ENCODE data around the gene GMPPB.
"Not testable (repeated sequence)": the region's sequence is repeated elsewhere in the genome, so short reads cannot be mapped to it uniquely, and the experiment has no call there.

GMPPB gene

DNA sequence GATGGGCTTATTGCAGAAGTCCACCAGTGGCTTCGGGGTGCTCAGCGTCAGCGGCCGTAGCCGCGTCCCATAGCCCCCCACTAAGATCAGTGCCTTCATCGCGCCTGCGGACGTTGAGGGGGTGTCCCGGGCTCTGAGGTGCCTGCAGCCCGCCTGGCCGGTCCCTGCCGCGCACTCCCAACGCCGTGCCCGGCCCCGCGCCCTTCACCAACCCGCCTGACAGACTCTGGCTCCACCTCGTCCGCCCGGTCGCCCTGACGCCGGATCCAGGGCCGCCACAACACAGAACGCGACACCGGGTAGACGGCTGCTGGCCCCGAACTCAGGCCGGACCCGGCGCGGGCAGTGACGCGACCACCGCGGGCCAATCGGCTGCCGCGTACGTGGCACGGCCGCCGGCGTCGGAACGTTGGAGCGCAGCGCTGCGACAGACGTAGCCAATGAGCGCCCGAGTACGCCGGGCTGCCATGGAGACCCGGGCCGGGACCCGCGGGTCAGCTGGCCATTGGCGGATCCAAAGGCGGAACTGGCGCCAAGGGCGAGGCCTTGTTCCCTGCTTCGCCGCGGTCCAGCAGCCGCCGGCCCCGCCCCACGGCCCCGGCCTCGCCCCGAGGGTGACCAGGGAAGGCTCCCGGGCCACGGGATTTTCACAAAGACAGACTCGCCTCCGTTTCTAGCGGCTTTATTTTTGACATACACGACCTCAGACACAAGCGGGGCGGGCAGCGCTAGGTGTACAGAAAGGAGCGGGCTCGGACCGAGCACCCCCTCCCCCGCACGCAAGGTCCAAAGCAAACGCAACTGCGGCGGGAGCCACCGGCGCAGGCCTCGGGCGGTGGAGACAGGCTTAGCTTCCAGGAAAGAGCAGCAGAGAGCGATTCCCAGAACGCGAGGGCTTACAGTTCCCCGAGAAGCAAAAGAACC is at the start of gene GMPPB:
Gene GMPPB, minus strand, starts transcription at position 324 of the 924 bp plus-strand sequence. Its CDS starts 225 bp downstream, at position 99.
- intact Hi-C loops (cut with micrococcal nuclease): loop anchor here (5.0 to 10.0 kb wide), 2 partner anchors 61 to 702 kb away; partner anchors contain the start of genes IP6K1 and NDUFAF3
- Mint-ChIP-seq H3K27me3 (peaks cover 2% of the 10 kb centered on the region), H3K36me3 (ENCODE audit: low read depth) (peaks cover 83% of the 10 kb centered on the region)

DNA sequence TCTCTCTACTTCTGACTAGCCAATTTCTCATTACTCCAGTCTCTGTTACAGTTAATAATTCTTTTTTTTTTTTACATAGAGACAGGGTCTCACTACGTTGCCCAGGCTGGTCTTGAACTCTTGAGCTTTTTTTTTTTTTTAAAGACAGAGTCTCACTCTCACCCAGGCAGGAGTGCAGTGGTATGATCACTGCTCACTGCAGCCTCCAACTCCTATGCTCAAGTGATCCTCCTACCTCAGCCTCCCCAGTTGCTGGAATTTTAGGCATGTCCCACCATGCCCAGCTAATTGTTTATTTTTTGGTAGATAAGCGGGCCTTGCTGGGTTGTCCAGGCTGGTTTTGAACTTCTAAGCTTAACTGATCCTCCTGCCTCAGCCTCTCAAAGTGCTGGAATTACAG is 49.0 kb upstream of the GMPPB start:
- Mint-ChIP-seq H3K4me3 (no peak overlapping the region), H3K27ac (no peak overlapping the region), H3K9me3 (no peaks in the 10 kb centered on the region), H3K36me3 (ENCODE audit: low read depth) (peaks cover 47% of the 10 kb centered on the region), H3K27me3 (no peaks in the 10 kb centered on the region), H3K4me1 (ENCODE audit: low read depth) (peaks cover 4% of the 10 kb centered on the region)
- intact Hi-C loops (cut with micrococcal nuclease): no loop called here

More for the DNA sequence above, at the start of gene GMPPB:
- Mint-ChIP-seq H3K4me1 (ENCODE audit: low read depth) (peaks cover 62% of the 10 kb centered on the region), H3K27ac (peak within 1 kb of the TSS; percentile 100), H3K4me3 (peak within 1 kb of the TSS; percentile 94), H3K9me3 (no peaks in the 10 kb centered on the region)

DNA sequence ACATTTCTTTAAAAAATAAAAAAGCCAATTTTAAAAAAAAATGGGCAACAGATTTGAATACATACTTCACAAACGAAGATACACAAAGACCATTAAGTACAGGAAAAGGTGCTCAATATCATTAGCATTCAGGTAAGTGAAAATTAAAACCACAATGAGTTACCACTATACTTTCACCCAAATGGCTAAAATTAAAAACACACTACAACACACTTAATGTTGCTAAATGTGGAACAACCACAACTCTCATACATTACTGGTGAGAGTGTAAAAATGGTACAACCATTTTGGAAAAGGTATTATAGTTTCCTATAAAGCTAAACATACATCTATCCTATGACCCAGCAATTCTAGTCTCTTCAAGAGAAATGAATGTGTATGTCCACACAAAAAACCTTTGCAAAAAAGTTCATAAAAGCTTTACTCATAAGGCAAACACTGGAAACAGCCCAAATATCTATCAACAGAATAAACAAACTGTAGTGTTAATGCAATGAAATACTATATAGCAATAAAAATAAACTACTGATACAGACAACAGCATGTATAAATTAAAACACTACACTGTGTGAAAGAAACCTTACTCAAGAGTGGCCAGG is 47.7 kb upstream of the GMPPB start:
- peaks cover 4% of the 10 kb centered on the region for H3K4me1 Mint-ChIP-seq (ENCODE audit: low read depth)
- no peaks in the 10 kb centered on the region for H3K9me3 Mint-ChIP-seq
- intact Hi-C loops (cut with micrococcal nuclease): no loop called here
- peaks cover 36% of the 10 kb centered on the region for H3K36me3 Mint-ChIP-seq (ENCODE audit: low read depth)
- H3K27ac Mint-ChIP-seq: no peak overlapping the region
- no peaks in the 10 kb centered on the region for H3K27me3 Mint-ChIP-seq
- no peak overlapping the region for H3K4me3 Mint-ChIP-seq

GRCh38 chr3:49769926-49770325 is 46.2 kb upstream of the GMPPB start:
- no peak overlapping the region for H3K4me3 Mint-ChIP-seq
- H3K27me3 Mint-ChIP-seq: no peaks in the 10 kb centered on the region
- H3K4me1 Mint-ChIP-seq (ENCODE audit: low read depth): no peaks in the 10 kb centered on the region
- intact Hi-C loops (cut with micrococcal nuclease): no loop called here
- H3K27ac Mint-ChIP-seq: no peak overlapping the region
- H3K9me3 Mint-ChIP-seq: no peaks in the 10 kb centered on the region
- peaks cover 34% of the 10 kb centered on the region for H3K36me3 Mint-ChIP-seq (ENCODE audit: low read depth)

GRCh38 chr3:49769286-49769915 is 45.6 kb upstream of the GMPPB start:
- peaks cover 34% of the 10 kb centered on the region for H3K36me3 Mint-ChIP-seq (ENCODE audit: low read depth)
- no peak overlapping the region for H3K27ac Mint-ChIP-seq
- no peaks in the 10 kb centered on the region for H3K4me1 Mint-ChIP-seq (ENCODE audit: low read depth)
- H3K4me3 Mint-ChIP-seq: no peak overlapping the region
- intact Hi-C loops (cut with micrococcal nuclease): no loop called here
- no peaks in the 10 kb centered on the region for H3K9me3 Mint-ChIP-seq
- H3K27me3 Mint-ChIP-seq: no peaks in the 10 kb centered on the region

DNA sequence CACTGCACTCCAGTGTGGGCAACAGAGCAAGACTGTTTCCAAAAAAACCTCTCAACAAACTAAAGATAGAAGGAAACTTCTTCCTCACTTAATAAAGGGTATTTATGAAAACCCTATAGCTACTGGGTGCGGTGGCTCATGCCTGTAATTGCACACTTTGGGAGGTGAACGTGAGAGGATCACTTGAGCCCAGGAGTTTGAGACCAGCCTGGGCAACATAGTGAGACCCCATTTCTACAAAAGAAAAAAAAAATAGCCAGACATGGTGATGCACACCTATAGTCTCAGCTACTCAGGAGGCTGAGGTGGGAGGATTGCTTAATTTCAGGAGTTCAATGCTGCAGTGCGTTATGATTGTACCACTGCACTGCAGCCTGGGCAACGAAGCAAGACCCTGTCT is 40.2 kb upstream of the GMPPB start:
- Mint-ChIP-seq H3K9me3 (no peaks in the 10 kb centered on the region), H3K27ac (no peak overlapping the region), H3K4me3 (no peak overlapping the region), H3K36me3 (ENCODE audit: low read depth) (peaks cover 11% of the 10 kb centered on the region), H3K4me1 (ENCODE audit: low read depth) (peaks cover 12% of the 10 kb centered on the region), H3K27me3 (no peaks in the 10 kb centered on the region)
- intact Hi-C loops (cut with micrococcal nuclease): no loop called here

GRCh38 chr3:49761661-49762060 is 37.9 kb upstream of the GMPPB start:
- H3K27ac Mint-ChIP-seq: no peak overlapping the region

GRCh38 chr3:49759226-49759625 is 35.5 kb upstream of the GMPPB start:
- Mint-ChIP-seq H3K9me3 (no peaks in the 10 kb centered on the region), H3K4me1 (ENCODE audit: low read depth) (peaks cover 16% of the 10 kb centered on the region), H3K27me3 (no peaks in the 10 kb centered on the region), H3K36me3 (ENCODE audit: low read depth) (peaks cover 10% of the 10 kb centered on the region), H3K4me3 (no peak overlapping the region), H3K27ac (peak overlapping the region; percentile 25)
- intact Hi-C loops (cut with micrococcal nuclease): no loop called here

More at GRCh38 chr3:49761661-49762060, 37.9 kb upstream of the GMPPB start:
- intact Hi-C loops (cut with micrococcal nuclease): no loop called here
- Mint-ChIP-seq H3K9me3 (no peaks in the 10 kb centered on the region), H3K4me1 (ENCODE audit: low read depth) (peaks cover 12% of the 10 kb centered on the region), H3K27me3 (no peaks in the 10 kb centered on the region), H3K36me3 (ENCODE audit: low read depth) (peaks cover 11% of the 10 kb centered on the region), H3K4me3 (no peak overlapping the region)

- H3K27ac Mint-ChIP-seq: no peak overlapping the region
- no peaks in the 10 kb centered on the region for H3K9me3 Mint-ChIP-seq
- peaks cover 28% of the 10 kb centered on the region for H3K4me1 Mint-ChIP-seq (ENCODE audit: low read depth)
- no peaks in the 10 kb centered on the region for H3K27me3 Mint-ChIP-seq
- H3K36me3 Mint-ChIP-seq (ENCODE audit: low read depth): peaks cover 21% of the 10 kb centered on the region
- intact Hi-C loops (cut with micrococcal nuclease): no loop called here
- H3K4me3 Mint-ChIP-seq: no peak overlapping the region
Measured at GRCh38 chr3:49757197-49757596, 33.4 kb upstream of the GMPPB start.

- Mint-ChIP-seq H3K4me1 (ENCODE audit: low read depth) (peaks cover 28% of the 10 kb centered on the region), H3K27ac (no peak overlapping the region), H3K36me3 (ENCODE audit: low read depth) (peaks cover 21% of the 10 kb centered on the region), H3K4me3 (no peak overlapping the region), H3K9me3 (no peaks in the 10 kb centered on the region), H3K27me3 (no peaks in the 10 kb centered on the region)
- intact Hi-C loops (cut with micrococcal nuclease): no loop called here
Measured at GRCh38 chr3:49756036-49756435, 32.3 kb upstream of the GMPPB start.

DNA sequence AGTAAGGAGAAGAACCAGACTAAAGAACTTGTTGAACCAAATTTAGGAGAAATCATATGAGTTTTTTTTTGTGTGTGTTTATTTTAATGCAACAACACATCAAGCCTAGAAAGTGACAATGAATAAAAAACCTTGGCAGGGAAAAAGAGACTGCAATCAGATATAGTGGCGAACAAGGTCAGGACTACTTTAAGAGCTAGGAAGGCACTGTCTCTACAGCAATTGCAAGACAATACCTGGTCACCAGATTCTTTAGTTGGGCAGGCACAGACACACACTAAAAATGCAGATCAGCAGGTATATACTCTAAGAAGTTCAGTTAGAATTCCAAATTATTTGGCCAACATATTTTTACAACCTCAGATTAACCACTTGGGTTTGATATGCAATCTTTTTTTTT is 30.8 kb upstream of the GMPPB start:
- H3K36me3 Mint-ChIP-seq (ENCODE audit: low read depth): peaks cover 30% of the 10 kb centered on the region
- H3K27ac Mint-ChIP-seq: no peak overlapping the region
- intact Hi-C loops (cut with micrococcal nuclease): no loop called here
- peaks cover 20% of the 10 kb centered on the region for H3K4me1 Mint-ChIP-seq (ENCODE audit: low read depth)
- H3K27me3 Mint-ChIP-seq: no peaks in the 10 kb centered on the region
- no peak overlapping the region for H3K4me3 Mint-ChIP-seq
- no peaks in the 10 kb centered on the region for H3K9me3 Mint-ChIP-seq

- no peaks in the 10 kb centered on the region for H3K9me3 Mint-ChIP-seq
- peaks cover 16% of the 10 kb centered on the region for H3K4me1 Mint-ChIP-seq (ENCODE audit: low read depth)
- peaks cover 56% of the 10 kb centered on the region for H3K36me3 Mint-ChIP-seq (ENCODE audit: low read depth)
- no peak overlapping the region for H3K4me3 Mint-ChIP-seq
- intact Hi-C loops (cut with micrococcal nuclease): no loop called here
- H3K27ac Mint-ChIP-seq: no peak overlapping the region
- H3K27me3 Mint-ChIP-seq: no peaks in the 10 kb centered on the region
Measured at GRCh38 chr3:49751501-49751900, 27.8 kb upstream of the GMPPB start.

DNA sequence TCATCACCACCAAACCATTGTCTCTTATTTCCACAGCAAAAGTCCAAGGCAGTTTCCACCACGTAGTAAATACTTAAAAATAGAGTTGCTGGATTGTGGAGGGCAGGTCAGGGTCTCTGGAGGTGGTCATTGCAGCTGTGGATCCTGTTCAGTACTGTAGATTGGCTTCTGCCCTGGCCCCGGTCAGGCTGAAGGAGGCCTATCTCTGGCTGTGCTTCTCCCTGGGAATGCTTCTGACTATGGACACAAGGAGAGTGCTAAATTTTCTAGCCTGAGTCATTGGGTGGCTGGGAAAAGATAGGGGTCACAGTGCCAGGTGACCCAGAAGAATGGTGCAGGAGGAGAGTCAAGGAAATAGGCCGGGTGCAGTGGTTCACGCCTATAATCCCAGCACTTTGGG is 26.3 kb upstream of the GMPPB start:
- H3K4me1 Mint-ChIP-seq (ENCODE audit: low read depth): peaks cover 16% of the 10 kb centered on the region
- no peaks in the 10 kb centered on the region for H3K9me3 Mint-ChIP-seq
- intact Hi-C loops (cut with micrococcal nuclease): no loop called here
- no peak overlapping the region for H3K27ac Mint-ChIP-seq
- H3K36me3 Mint-ChIP-seq (ENCODE audit: low read depth): peaks cover 58% of the 10 kb centered on the region
- H3K4me3 Mint-ChIP-seq: no peak overlapping the region
- H3K27me3 Mint-ChIP-seq: no peaks in the 10 kb centered on the region

GRCh38 chr3:49748874-49749273 is 25.1 kb upstream of the GMPPB start:
- H3K27ac Mint-ChIP-seq; H3K4me3 Mint-ChIP-seq; H3K9me3 Mint-ChIP-seq; H3K4me1 Mint-ChIP-seq (ENCODE audit: low read depth); H3K27me3 Mint-ChIP-seq; intact Hi-C loops (cut with micrococcal nuclease): not testable (repeated sequence)
- peaks cover 67% of the 10 kb centered on the region for H3K36me3 Mint-ChIP-seq (ENCODE audit: low read depth)

All from dendritic cell treated with granulocyte-macrophage colony-stimulating factor and Interleukin-4, amounts not matched to agents 40 ng/mL and 50 ng/mL, for 4 days (primary cell).